ENCODE data around the gene GPR39.

- TF ChIP-seq, protein P1, sequence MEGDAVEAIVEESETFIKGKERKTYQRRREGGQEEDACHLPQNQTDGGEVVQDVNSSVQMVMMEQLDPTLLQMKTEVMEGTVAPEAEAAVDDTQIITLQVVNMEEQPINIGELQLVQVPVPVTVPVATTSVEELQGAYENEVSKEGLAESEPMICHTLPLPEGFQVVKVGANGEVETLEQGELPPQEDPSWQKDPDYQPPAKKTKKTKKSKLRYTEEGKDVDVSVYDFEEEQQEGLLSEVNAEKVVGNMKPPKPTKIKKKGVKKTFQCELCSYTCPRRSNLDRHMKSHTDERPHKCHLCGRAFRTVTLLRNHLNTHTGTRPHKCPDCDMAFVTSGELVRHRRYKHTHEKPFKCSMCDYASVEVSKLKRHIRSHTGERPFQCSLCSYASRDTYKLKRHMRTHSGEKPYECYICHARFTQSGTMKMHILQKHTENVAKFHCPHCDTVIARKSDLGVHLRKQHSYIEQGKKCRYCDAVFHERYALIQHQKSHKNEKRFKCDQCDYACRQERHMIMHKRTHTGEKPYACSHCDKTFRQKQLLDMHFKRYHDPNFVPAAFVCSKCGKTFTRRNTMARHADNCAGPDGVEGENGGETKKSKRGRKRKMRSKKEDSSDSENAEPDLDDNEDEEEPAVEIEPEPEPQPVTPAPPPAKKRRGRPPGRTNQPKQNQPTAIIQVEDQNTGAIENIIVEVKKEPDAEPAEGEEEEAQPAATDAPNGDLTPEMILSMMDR (IDR thresholded peaks at IDR 0.05): no peak
- TF ChIP-seq ZFX (IDR thresholded peaks at IDR 0.05; ENCODE audit: borderline replicate concordance): no peak
These were observed 254.7 kb downstream of the GPR39 start for GRCh38 chr2:132671151-132671835.

Measured in 22Rv1 (cell line).